SK-N-SH (cell line): ENCODE data around the gene PARD3B. TPM values are rescaled to one million over a fixed set of nuclear protein-coding genes. Genes with fewer than 3 reads are reported as not detected.

Source experiments
- CTCF ChIA-PET: fragments of 300-600, 350-600 bp; formaldehyde crosslinking; extraction: SDS; loops from one replicate; lab custom pipeline; 2021; lab: Yijun Ruan, JAX
- POLR2A ChIA-PET: fragments of 350-600 bp; sonication (Branson Sonifier 250); formaldehyde crosslinking; extraction: SDS; loops from one replicate; lab custom pipeline; 2020; ENCODE audit warnings: antibody characterized with exemption, inconsistent platforms; lab: Yijun Ruan, JAX
- DNase-seq: peaks from one replicate; pipeline ENCODE4 v3.0.0; 2012
- H2AFZ ChIP-seq: fragments of 200-600 bp; sonication (generic); 2 replicates; pipeline ENCODE4 v1.8.1; 2016; ENCODE audit warnings: antibody characterized with exemption, mild to moderate bottlenecking, low read depth
- H3F3A ChIP-seq: fragments of 200-600 bp; sonication (generic); replicated peaks from 2 replicates; pipeline ENCODE3; 2016; ENCODE audit warnings: antibody characterized with exemption, mild to moderate bottlenecking; ENCODE audit not compliant: insufficient read depth
- H3K27ac ChIP-seq, 2 experiments: fragments of 200-500 bp in 1 of 2; fragments of 200-600 bp in 1 of 2; sonication (Bioruptor generic) in 1 of 2; sonication (generic), shearing (Covaris generic) in 1 of 2; 2 replicates each; pipeline versions ENCODE4 v1.5.1 to v1.6.1; 2014 to 2016; ENCODE audit warnings: low read depth in 2 of 2, inconsistent platforms in 1 of 2, low read length in 1 of 2, mild to moderate bottlenecking in 1 of 2, mixed read lengths in 1 of 2
- H3K27me3 ChIP-seq: fragments of 200-600 bp; sonication (generic), shearing (Covaris generic); 2 replicates; pipeline ENCODE4 v1.6.1; 2016; ENCODE audit warnings: mixed run types; ENCODE audit not compliant: insufficient read depth
- H3K36me3 ChIP-seq, 2 experiments: fragments of 200-500 bp in 1 of 2; fragments of 200-600 bp in 1 of 2; sonication (Bioruptor generic) in 1 of 2; sonication (generic) in 1 of 2; replicated peaks in 1 of 2; 2 replicates each; pipeline versions ENCODE3 to v1.5.1; 2014 to 2016; ENCODE audit warnings: low read length in 1 of 2, mild to moderate bottlenecking in 1 of 2; ENCODE audit not compliant: insufficient read depth in 2 of 2, control insufficient read depth in 1 of 2
- H3K4me1 ChIP-seq, 2 experiments: fragments of 200-500 bp in 1 of 2; fragments of 200-600 bp in 1 of 2; sonication (Bioruptor generic) in 1 of 2; sonication (generic), shearing (Covaris generic) in 1 of 2; 2 replicates each; pipeline versions ENCODE4 v1.5.1 to v1.6.1; 2014 to 2016; ENCODE audit warnings: low read depth in 1 of 2, low read length in 1 of 2, mixed run types in 1 of 2; ENCODE audit not compliant: insufficient read depth in 2 of 2, control insufficient read depth in 1 of 2
- H3K4me2 ChIP-seq: fragments of 200-600 bp; sonication (generic), shearing (Covaris generic); 2 replicates; pipeline ENCODE4 v1.6.1; 2017; ENCODE audit warnings: mixed run types
- H3K4me3 ChIP-seq, 2 experiments: fragments of 200-500 bp in 1 of 2; fragments of 200-600 bp in 1 of 2; sonication (Bioruptor generic) in 1 of 2; sonication (generic), shearing (Covaris generic) in 1 of 2; 2 replicates each; pipeline versions ENCODE4 v1.5.1 to v1.8.1; 2014 to 2016; ENCODE audit warnings: low read depth in 2 of 2, inconsistent platforms in 1 of 2, low read length in 1 of 2, mild to moderate bottlenecking in 1 of 2, mixed read lengths in 1 of 2, moderate library complexity in 1 of 2
- H3K79me2 ChIP-seq: fragments of 200-600 bp; sonication (generic); 2 replicates; pipeline ENCODE4 v1.8.1; 2017; ENCODE audit warnings: mild to moderate bottlenecking; ENCODE audit not compliant: insufficient read depth
- H3K9ac ChIP-seq: fragments of 200-600 bp; sonication (generic); 2 replicates; pipeline ENCODE4 v1.6.1; 2017; ENCODE audit warnings: mixed run types
- H3K9me2 ChIP-seq: fragments of 200-600 bp; sonication (generic); 2 replicates; pipeline ENCODE4 v1.6.1; 2017; ENCODE audit warnings: mixed run types
- H3K9me3 ChIP-seq: fragments of 200-600 bp; sonication (generic); 2 replicates; pipeline ENCODE4 v1.6.1; 2017; ENCODE audit warnings: mixed run types, mild to moderate bottlenecking, moderate library complexity
- H4K20me1 ChIP-seq: fragments of 200-600 bp; sonication (generic); 2 replicates; pipeline ENCODE4 v1.6.1; 2017; ENCODE audit warnings: mild to moderate bottlenecking, mixed run types; ENCODE audit not compliant: insufficient read depth
- CHD2 ChIP-seq: fragments of 150-350 bp; IDR thresholded peaks from 2 replicates; pipeline ENCODE4 v1.6.1; 2018; ENCODE audit warnings: low read length; ENCODE audit not compliant: partially characterized antibody
- ELF1 ChIP-seq: IDR thresholded peaks from 2 replicates; pipeline ENCODE4 v1.4.0; 2012
- EP300 ChIP-seq, 2 experiments: IDR thresholded peaks; 2 replicates each; pipeline versions ENCODE4 v1.4.0 to v1.6.1; 2012; ENCODE audit warnings: borderline replicate concordance in 1 of 2, low read depth in 1 of 2, low read length in 1 of 2
- EZH2phosphoT487 ChIP-seq: fragments of 200-600 bp; sonication (generic); IDR thresholded peaks from 2 replicates; pipeline ENCODE4 v1.6.1; 2017; ENCODE audit warnings: low read depth, mixed run types, mild to moderate bottlenecking, antibody characterized with exemption, moderate library complexity, borderline replicate concordance
- FOXM1 ChIP-seq: IDR thresholded peaks from 2 replicates; pipeline ENCODE4 v1.4.0; 2012; ENCODE audit warnings: low read depth, mild to moderate bottlenecking
- JUND ChIP-seq: IDR thresholded peaks from 2 replicates; pipeline ENCODE4 v1.4.0; 2012
- MEF2A ChIP-seq: IDR thresholded peaks from 2 replicates; pipeline ENCODE4 v1.4.0; 2012; ENCODE audit warnings: low read depth, borderline replicate concordance
- MXI1 ChIP-seq: IDR thresholded peaks from 2 replicates; pipeline ENCODE4 v1.6.1; 2012; ENCODE audit warnings: mild to moderate bottlenecking, low read depth, low read length, improper control_type of control experiment
- NRF1 ChIP-seq: IDR thresholded peaks from 2 replicates; pipeline ENCODE4 v1.6.1; 2012; ENCODE audit warnings: low read depth, mild to moderate bottlenecking, low read length
- RAD21 ChIP-seq: IDR thresholded peaks from 2 replicates; pipeline ENCODE4 v1.6.1; 2012; ENCODE audit warnings: mild to moderate bottlenecking, low read length
- SIN3A ChIP-seq: IDR thresholded peaks from 2 replicates; pipeline ENCODE4 v1.6.1; 2012; ENCODE audit warnings: low read depth, mild to moderate bottlenecking, low read length, moderate library complexity, borderline replicate concordance
- TAF1 ChIP-seq: IDR thresholded peaks from 2 replicates; pipeline ENCODE4 v1.6.1; 2012; ENCODE audit warnings: low read depth, mild to moderate bottlenecking, low read length, moderate library complexity, borderline replicate concordance
- TCF12 ChIP-seq: IDR thresholded peaks from 2 replicates; pipeline ENCODE4 v1.4.0; 2012
- TEAD4 ChIP-seq: IDR thresholded peaks from 2 replicates; pipeline ENCODE4 v1.4.0; 2012; ENCODE audit warnings: mild to moderate bottlenecking, borderline replicate concordance; ENCODE audit not compliant: insufficient read depth
- WGBS: methylation state at CpG from one replicate; pipeline ENCODE4 v1.1.6; 2017; ENCODE audit warnings: low lambda C conversion rate; 5-methylcytosine and 5-hydroxymethylcytosine counted together
- polyA plus RNA-seq, 3 experiments: library from polyadenylated mRNA; depleted of rRNA; stranded (reverse); fragments of >200 nt; gene quantifications; 2 replicates each; pipeline ENCODE4 v1.2.3, GENCODE V29; 2012
- TF ChIP-seq, protein P1 (sequence below): fragments of 200-600 bp; sonication (generic); IDR thresholded peaks from 2 replicates; pipeline ENCODE4 v1.6.1; 2017; ENCODE audit warnings: antibody characterized with exemption, mild to moderate bottlenecking, moderate library complexity
- TF ChIP-seq, protein P2 (sequence below): fragments of 150-350 bp; IDR thresholded peaks from 2 replicates; pipeline ENCODE4 v1.6.1; 2016; ENCODE audit warnings: mild to moderate bottlenecking, low read depth, low read length
- TF ChIP-seq, protein P3 (sequence below): IDR thresholded peaks from 2 replicates; pipeline ENCODE4 v1.4.0; 2012; ENCODE audit warnings: low read depth, borderline replicate concordance
- TF ChIP-seq, protein P4 (sequence below): fragments of 150-350 bp; IDR thresholded peaks from 2 replicates; pipeline ENCODE4 v1.6.1; 2017; ENCODE audit warnings: antibody characterized with exemption, low read length, low read depth, borderline replicate concordance

The PARD3B gene
- polyA plus RNA-seq, 1 of the 3 experiments (the other 2 are of a cell fraction): 0.87 TPM

DNA sequence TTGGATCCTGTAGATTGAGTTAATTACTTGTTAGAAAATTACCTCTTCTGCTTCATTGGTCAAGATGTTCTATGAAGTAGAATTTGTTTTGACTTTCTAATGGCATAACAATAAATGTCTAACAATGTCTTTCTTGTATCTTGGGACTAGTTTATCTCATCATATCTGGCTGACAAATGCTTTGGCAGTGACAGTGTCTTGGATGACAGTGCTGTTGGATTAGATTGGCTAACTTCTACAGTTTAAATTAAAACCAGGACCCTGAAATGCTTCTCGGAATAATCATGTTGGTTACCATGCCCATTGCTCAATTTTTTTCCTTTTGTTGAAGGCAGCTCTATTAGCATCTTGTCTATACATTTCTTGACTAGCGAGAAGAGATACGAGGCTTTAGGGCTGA, 176.9 kb downstream of the PARD3B start:
- H3K4me2 ChIP-seq: no peak overlapping the region

More for the DNA sequence above, 176.9 kb downstream of the PARD3B start:
- no peaks in the 10 kb centered on the region for H3F3A ChIP-seq
- no peaks in the 10 kb centered on the region for H3K4me1 ChIP-seq
- H3K4me3 ChIP-seq: no peak overlapping the region
- no peaks in the 10 kb centered on the region for H4K20me1 ChIP-seq
- no peaks in the 10 kb centered on the region for H3K79me2 ChIP-seq
- H3K27me3 ChIP-seq: no peaks in the 10 kb centered on the region
- no peak overlapping the region for H2AFZ ChIP-seq
- DNase-seq: no peak
- no peaks in the 10 kb centered on the region for H3K9me3 ChIP-seq
- TF ChIP-seq EP300 (IDR thresholded peaks at IDR 0.05; ENCODE audit: borderline replicate concordance in 1 of 2, low read depth in 1 of 2, low read length in 1 of 2): no peak
- no peak for TF ChIP-seq TAF1
- no peak for TF ChIP-seq RAD21
- TF ChIP-seq TEAD4: no peak
- no peak for TF ChIP-seq SIN3A
- no peak for TF ChIP-seq TCF12
- TF ChIP-seq, protein P1, sequence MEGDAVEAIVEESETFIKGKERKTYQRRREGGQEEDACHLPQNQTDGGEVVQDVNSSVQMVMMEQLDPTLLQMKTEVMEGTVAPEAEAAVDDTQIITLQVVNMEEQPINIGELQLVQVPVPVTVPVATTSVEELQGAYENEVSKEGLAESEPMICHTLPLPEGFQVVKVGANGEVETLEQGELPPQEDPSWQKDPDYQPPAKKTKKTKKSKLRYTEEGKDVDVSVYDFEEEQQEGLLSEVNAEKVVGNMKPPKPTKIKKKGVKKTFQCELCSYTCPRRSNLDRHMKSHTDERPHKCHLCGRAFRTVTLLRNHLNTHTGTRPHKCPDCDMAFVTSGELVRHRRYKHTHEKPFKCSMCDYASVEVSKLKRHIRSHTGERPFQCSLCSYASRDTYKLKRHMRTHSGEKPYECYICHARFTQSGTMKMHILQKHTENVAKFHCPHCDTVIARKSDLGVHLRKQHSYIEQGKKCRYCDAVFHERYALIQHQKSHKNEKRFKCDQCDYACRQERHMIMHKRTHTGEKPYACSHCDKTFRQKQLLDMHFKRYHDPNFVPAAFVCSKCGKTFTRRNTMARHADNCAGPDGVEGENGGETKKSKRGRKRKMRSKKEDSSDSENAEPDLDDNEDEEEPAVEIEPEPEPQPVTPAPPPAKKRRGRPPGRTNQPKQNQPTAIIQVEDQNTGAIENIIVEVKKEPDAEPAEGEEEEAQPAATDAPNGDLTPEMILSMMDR: no peak
- no peak for TF ChIP-seq MXI1
- TF ChIP-seq, protein P2, sequence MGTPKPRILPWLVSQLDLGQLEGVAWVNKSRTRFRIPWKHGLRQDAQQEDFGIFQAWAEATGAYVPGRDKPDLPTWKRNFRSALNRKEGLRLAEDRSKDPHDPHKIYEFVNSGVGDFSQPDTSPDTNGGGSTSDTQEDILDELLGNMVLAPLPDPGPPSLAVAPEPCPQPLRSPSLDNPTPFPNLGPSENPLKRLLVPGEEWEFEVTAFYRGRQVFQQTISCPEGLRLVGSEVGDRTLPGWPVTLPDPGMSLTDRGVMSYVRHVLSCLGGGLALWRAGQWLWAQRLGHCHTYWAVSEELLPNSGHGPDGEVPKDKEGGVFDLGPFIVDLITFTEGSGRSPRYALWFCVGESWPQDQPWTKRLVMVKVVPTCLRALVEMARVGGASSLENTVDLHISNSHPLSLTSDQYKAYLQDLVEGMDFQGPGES: no peak
- TF ChIP-seq, protein P3, sequence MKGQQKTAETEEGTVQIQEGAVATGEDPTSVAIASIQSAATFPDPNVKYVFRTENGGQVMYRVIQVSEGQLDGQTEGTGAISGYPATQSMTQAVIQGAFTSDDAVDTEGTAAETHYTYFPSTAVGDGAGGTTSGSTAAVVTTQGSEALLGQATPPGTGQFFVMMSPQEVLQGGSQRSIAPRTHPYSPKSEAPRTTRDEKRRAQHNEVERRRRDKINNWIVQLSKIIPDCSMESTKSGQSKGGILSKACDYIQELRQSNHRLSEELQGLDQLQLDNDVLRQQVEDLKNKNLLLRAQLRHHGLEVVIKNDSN: no peak
- TF ChIP-seq ELF1: no peak
- no peak for TF ChIP-seq FOXM1
- no peak for TF ChIP-seq EZH2phosphoT487
- no peak for TF ChIP-seq MEF2A
- TF ChIP-seq, protein P4, sequence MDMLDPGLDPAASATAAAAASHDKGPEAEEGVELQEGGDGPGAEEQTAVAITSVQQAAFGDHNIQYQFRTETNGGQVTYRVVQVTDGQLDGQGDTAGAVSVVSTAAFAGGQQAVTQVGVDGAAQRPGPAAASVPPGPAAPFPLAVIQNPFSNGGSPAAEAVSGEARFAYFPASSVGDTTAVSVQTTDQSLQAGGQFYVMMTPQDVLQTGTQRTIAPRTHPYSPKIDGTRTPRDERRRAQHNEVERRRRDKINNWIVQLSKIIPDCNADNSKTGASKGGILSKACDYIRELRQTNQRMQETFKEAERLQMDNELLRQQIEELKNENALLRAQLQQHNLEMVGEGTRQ: no peak
- no peak for TF ChIP-seq NRF1
- TF ChIP-seq CHD2: no peak
- TF ChIP-seq JUND: no peak
- TF ChIP-seq, all 33 proteins: peak for 0
- Histone ChIP-seq H3K27ac (no peak overlapping the region), H3K9ac (no peak overlapping the region), H3K36me3 (no peaks in the 10 kb centered on the region), H3K9me2 (no peaks in the 10 kb centered on the region)
- ChIA-PET CTCF (interaction anchor here (1.8 kb wide), 1 partner anchor 31 kb away, joined by 7 read pairs; no protein-coding TSS in a partner anchor), POLR2A (no interaction called here)
- 88% methylated on average over 3 of the region's 3 CpGs for WGBS
